Colon (tissue), 2 donors: ENCODE measurements around the gene CTNNA2.
"Not testable (repeated sequence)": the region's sequence is repeated elsewhere in the genome, so short reads cannot be mapped to it uniquely, and the experiment has no call there.

Source experiments
- FAIRE-seq: peaks from 2 replicates; lab custom pipeline; 2012; peaks lifted over from hg19 to GRCh38; lab: Jason Lieb, UNC
- donor health status: control.
- donor health status: control.

Gene CTNNA2

GRCh38 chr2:79984476-79984875 lies 471.6 kb downstream of the CTNNA2 start:
- FAIRE-seq = no peak

DNA sequence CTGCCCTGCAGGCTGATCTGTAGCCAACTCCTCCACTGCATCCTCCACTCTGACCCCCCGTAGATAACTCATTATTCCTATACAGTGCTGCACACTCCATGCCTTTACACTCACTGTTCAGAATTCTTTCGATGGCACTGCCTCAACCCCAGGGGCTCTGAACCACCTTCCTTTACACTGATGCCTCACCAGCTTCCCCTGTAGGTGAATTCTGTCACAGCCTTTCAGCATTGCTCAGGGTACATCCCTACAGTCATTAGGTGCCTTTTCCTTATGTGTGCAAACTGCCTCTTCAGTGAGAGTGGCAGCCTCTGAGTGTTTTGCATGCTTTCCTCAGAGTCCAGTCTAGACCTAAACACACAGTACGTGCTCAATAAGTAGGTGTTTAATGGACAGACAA lies 472.3 kb downstream of the CTNNA2 start:
- no peak for FAIRE-seq

DNA sequence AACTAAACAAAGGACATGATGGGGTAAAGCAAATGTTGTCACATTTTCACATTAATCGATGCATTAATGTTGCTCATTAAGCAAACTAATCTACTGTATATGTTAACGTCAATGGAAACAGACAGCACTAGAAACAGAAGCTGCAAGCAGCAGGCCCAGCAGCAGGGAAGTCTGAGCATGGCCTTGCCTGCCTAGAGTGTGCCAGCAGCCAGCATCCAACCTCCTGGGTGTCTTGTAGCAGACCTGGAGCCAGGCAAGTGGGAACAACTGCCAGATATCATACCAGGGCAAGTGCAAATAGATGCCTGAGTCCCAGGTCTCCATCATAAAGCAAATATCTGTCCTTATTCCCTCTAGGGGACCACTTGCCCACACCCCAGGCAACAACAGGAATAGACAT lies 472.7 kb downstream of the CTNNA2 start:
- FAIRE-seq = no peak

DNA sequence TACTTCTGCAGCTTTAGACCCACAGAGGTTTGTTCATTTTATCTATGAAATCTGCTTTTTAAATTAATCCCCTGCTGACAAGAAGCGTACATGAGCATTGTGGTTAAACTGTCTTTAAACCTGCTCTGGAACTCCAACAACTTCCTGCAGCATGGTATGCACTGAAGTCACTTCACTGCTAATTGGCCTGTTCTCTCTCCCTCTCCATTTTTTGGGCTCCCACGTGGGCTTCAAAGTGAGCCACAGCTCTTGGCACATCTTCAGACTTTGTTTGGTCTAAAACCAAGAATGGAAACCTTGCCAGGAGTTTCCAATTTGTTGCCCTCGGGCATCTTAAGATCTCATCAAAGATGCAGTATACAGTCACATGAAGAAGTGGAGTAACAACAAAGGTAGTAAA lies 480.3 kb downstream of the CTNNA2 start:
- FAIRE-seq = no peak

DNA sequence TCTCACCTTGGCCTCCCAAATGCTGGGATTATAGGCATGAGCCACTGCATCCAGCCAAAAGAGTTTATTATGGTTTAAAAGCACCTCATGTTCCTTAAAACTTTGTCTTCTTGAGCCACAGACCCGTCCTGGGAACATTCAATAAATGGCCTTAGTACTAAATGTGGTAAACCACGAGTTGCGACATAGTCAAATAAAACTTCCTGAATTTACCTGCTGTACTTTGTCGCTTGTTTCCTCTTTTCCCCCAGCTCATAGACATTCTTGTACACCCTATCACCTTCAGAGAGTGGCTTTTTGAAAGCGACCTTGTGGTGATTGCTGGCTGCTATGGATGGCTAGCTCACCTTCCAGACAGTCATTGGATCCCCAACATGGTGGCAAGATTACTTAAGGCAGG lies 481.3 kb downstream of the CTNNA2 start:
- no peak for FAIRE-seq

DNA sequence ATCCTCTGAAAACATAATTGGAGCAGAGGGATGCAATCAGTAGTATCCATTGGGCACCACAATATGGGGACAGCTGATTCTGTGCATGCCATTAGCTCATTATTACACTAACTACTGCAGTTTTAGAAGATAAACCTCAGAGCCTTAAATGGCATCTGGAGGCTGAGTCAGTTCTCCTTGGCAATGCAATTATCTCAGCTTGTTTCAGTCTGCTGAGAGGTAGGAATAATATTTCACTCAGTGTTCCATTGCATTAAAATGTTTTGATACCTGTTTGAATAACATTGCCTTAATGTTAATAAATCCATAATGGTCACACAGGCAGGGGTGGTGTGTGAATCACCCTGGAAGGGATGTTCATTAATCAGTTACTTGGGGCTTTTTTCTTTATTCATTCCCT lies 482.1 kb downstream of the CTNNA2 start:
- FAIRE-seq = no peak

DNA sequence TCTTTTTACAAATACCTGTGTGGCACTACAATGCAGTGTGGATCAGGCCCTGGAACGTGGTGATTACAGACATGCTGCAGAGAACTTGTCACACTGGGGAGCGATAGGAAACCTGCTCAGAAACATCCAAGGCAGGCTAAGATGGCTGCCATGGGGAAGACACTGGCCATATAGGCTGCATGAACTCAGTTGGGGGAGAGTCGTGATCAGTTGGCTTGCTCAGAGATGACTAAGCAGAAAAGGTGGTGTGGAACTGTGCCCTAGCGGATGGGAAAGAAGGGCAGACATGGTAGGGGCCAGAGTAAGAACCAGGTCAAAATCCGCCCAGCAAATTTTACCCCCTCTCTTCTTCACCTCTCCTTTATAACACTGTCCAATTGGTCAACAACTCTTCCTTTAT lies 483.9 kb downstream of the CTNNA2 start:
- FAIRE-seq = no peak

GRCh38 chr2:80001701-80002101 lies 488.9 kb downstream of the CTNNA2 start:
- no peak for FAIRE-seq

- FAIRE-seq = no peak
Observed at GRCh38 chr2:80002112-80002511, 489.3 kb downstream of the CTNNA2 start.

DNA sequence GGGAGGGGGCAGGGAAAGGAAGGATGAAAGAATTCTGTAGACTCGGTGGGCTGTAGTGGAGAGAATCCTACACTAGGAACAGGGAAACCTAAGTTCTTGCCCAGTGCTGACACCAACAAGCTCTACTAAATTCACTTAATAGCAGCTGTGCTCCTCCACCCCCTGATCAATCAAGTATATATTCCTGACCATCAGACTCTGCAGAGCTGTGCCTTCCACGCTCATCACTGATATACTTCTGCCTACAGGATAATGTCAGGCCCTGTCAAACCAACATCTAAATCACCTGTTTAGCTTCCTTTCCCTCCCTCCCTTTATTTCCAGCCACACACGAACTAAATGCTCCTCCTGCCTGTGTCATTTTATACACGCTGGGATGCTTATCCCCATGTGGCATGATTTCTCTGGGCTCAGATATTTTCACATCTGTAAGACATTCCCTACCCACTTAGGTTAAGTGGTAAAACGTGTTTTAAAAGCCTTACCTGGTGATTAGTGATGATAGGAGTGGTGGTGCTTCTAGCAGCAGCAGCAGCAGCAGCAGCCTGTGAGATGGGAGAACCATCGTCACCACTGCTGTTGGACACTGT lies 489.8 kb downstream of the CTNNA2 start:
- no peak for FAIRE-seq

GRCh38 chr2:80007777-80008503 lies 495.1 kb downstream of the CTNNA2 start:
- no peak for FAIRE-seq

GRCh38 chr2:80008596-80008995 lies 495.7 kb downstream of the CTNNA2 start:
- no peak for FAIRE-seq

- no peak for FAIRE-seq
Observed at GRCh38 chr2:80009211-80009610, 496.4 kb downstream of the CTNNA2 start.

- FAIRE-seq = no peak
Observed at GRCh38 chr2:80012061-80012460, 499.2 kb downstream of the CTNNA2 start.

GRCh38 chr2:80014637-80015036 lies 501.8 kb downstream of the CTNNA2 start:
- FAIRE-seq = no peak

DNA sequence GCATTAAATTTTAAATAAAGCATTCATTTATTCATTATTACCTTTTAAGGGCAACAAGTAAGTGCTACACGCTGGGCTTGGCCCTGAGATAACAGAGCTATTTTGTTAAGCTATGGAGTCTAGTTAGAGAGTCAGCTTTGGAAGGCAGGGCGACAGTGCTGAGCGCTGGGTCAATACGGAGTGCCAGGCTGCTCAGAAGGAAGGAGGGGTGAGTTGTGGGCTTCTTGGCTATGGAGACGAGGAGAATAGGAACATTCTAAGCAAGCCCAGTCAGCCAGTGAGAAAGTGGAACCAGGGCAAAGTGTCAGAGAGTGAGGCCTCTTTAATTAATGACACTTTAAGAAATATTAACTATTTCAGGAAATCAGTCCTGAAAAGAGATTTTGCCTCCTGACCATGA lies 503.3 kb downstream of the CTNNA2 start:
- FAIRE-seq = no peak

DNA sequence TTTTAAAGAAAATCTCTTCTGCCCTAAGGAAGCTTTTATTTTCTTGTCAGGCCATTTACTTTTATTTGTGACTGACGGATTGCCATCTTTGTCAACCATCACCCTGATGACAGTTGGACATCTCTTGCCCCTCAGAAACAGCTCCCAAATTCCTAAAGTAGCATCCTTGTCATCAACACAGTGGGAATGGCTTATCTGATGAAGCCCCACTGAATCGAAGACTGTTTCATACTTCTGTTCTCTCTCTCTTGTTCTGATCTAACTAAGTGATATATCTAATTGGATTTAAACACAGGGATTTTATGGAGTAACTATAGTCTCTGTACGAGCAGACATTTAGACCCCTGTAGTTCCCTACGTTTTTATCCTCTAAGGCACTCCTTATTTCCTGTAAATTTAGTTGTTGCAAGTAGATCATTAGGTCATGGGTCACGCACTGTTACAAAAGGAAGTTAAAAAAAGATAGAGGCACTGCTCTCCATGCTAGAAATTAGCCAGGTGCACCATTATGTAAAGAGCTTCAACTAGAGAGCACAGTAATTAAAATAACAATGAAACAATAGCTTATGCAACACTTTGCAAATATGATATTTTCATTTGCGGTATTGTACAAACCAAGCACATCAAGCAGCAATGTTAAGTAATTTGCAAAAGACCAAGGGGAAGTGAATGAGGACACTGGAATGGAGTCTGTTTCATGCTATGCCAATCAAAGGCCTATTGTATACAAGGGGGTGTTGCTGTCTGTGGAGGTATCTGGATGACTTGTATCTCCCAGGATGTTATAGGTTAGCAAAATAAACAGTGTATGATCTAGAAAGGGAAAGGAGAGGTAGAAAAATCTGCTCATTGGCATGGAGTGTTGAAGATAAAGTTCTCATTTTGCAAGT lies 507.0 kb downstream of the CTNNA2 start:
- no peak for FAIRE-seq

DNA sequence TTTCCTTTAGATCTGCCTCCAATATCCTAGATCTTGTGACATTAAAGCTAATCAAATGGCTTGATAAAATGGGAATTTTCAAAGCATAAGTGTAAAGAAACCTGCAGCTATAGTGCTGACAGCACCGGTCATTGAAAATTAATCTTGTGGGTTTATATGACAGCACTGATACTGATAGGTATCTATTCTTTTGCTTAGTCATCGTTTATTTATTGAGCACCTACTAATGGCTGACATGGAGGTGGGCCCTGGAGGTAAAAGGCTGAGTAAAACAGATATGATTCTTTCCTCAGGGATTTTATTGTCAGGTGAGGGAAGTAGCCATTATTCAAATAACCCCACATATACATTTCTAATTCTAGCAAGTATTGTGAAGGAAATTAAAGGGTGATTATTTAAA lies 509.2 kb downstream of the CTNNA2 start:
- no peak for FAIRE-seq

DNA sequence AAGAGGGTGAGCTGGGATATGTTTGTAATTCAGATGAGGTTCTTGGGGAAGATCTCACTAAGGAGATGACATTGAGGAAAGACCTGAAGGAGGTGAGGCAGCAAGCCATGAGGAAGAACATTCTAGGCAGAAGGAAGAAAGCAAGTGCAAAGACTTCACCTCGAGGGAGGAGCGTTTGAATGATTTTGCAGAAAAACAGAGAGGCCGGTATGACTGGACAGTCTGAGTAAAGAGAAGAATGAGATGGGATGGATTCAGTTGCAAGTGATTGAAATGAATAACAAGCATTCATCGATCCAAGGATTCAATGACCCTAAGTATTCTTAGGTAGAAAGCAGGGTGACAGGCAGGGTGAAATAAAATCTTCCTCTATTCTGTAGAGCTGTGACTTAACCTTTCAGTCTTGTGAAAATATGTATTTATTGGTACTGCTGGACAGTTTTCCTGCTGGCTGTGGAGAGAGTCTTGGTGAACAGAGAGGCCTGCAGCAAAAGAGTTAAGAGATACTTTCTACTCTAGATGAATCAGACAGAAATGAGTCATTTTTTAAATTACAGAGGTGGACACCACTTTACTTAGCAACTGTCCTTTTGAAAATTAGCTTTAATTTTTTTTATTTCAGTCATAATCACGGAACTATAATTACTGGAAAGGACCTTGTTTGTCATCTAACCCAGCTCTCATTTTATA lies 513.3 kb downstream of the CTNNA2 start:
- no peak for FAIRE-seq

GRCh38 chr2:80028051-80028450 lies 515.2 kb downstream of the CTNNA2 start:
- FAIRE-seq = no peak

- no peak for FAIRE-seq
Observed at GRCh38 chr2:80028584-80028983, 515.7 kb downstream of the CTNNA2 start.

DNA sequence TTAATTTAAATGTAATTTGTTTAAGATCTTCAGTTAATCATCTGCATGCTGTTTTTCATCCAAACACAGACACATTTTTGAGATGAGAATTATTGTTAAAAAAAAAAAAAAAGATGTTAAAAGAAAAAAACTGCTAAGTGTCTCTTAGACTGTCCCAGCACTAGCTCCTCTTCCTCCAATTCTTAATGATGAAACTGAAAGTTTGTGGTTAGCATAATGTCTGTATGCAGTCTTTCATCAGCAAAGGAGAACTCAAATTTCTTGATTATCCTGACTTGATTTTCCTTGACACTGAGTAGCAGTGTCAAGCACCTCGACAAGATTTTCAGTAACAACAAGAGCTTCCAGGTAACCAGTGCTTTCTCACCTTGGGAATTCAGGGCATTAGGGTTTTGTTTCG lies 517.3 kb downstream of the CTNNA2 start:
- FAIRE-seq = no peak

- FAIRE-seq = not testable (repeated sequence)
Observed at GRCh38 chr2:80032684-80033083, 519.8 kb downstream of the CTNNA2 start.
